ENCODE results near the gene CPEB3. TPM values are rescaled to one million over a fixed set of nuclear protein-coding genes. Genes with fewer than 3 reads are reported as not detected.
A peak's percentile ranks its signal among the peaks of the same experiment; 100 is the strongest.

Gene CPEB3
- polyA plus RNA-seq, 2 of the 4 experiments (the other 2 are of a cell fraction) = 0.37 to 0.41 TPM

- ChIA-PET POLR2A (no interaction called here), CTCF (interaction anchor here (0.7 to 4.2 kb wide), 2 partner anchors 9 to 12 kb away, joined by 3 to 18 read pairs; no protein-coding TSS in a partner anchor)
- FAIRE-seq = no peak
- H3K4me2 ChIP-seq = no peak overlapping the region
- TF ChIP-seq PHF8 (IDR thresholded peaks at IDR 0.05; ENCODE audit: borderline replicate concordance, low read depth) (no peak), TFCP2L1 (CRISPR knock-in tag; IDR thresholded peaks at IDR 0.05) (no peak), CTCF (IDR thresholded peaks at IDR 0.05) (no peak), HOXB13 (CRISPR knock-in tag; IDR thresholded peaks at IDR 0.05; ENCODE audit: low read depth) (no peak), MYC (IDR thresholded peaks at IDR 0.05; ENCODE audit: borderline replicate concordance, low read length) (no peak), FOSB (CRISPR knock-in tag; IDR thresholded peaks at IDR 0.05) (no peak), RCOR1 (IDR thresholded peaks at IDR 0.05; ENCODE audit: low read depth, low read length) (no peak), HDAC2 (IDR thresholded peaks at IDR 0.05) (no peak), POLR2AphosphoS2 (conservative IDR thresholded peaks at IDR 0.05; ENCODE audit: low read length) (no peak), JUN (IDR thresholded peaks at IDR 0.05) (no peak), ZSCAN20 (CRISPR knock-in tag; IDR thresholded peaks at IDR 0.05) (no peak), HES2 (IDR thresholded peaks at IDR 0.05) (no peak), RAD21 (conservative IDR thresholded peaks at IDR 0.05 in 1 of 2, IDR thresholded peaks at IDR 0.05 in 1 of 2) (no peak)
- TF ChIP-seq, protein P1, sequence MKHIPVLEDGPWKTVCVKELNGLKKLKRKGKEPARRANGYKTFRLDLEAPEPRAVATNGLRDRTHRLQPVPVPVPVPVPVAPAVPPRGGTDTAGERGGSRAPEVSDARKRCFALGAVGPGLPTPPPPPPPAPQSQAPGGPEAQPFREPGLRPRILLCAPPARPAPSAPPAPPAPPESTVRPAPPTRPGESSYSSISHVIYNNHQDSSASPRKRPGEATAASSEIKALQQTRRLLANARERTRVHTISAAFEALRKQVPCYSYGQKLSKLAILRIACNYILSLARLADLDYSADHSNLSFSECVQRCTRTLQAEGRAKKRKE (CRISPR knock-in tag; IDR thresholded peaks at IDR 0.05; ENCODE audit: low read depth) = no peak
- no peaks in the 10 kb centered on the region for H3K9me3 ChIP-seq
- no peak for ATAC-seq
- DNase-seq (ENCODE audit: low read depth in 1 of 2, low spot score in 1 of 2) = no peak
- H3K4me1 ChIP-seq = no peaks in the 10 kb centered on the region
- H3K27ac ChIP-seq = no peak overlapping the region
- no peak overlapping the region for H3K4me3 ChIP-seq
Measured at GRCh38 chr10:92075829-92076228, 215.0 kb downstream of the CPEB3 start.

- Histone ChIP-seq H3K9me3 (no peaks in the 10 kb centered on the region), H3K4me1 (no peaks in the 10 kb centered on the region), H3K27ac (no peak overlapping the region), H3K4me3 (no peak overlapping the region), H3K4me2 (no peak overlapping the region)
- POLR2A ChIA-PET = no interaction called here
- CTCF ChIA-PET = interaction anchor here (1.1 to 4.2 kb wide), 8 partner anchors 8 to 360 kb away, joined by 3 to 18 read pairs (median 4); no protein-coding TSS in a partner anchor
- peak; percentile 24 to 54; a peak in 3 of 6 replicates for ATAC-seq
- TF ChIP-seq RAD21 (conservative IDR thresholded peaks at IDR 0.05 in 1 of 2, IDR thresholded peaks at IDR 0.05 in 1 of 2) (peak; percentile 25 to 47; a peak in 2 of 5 replicates), CTCF (IDR thresholded peaks at IDR 0.05) (0 out of 3 replicates have a peak, but pooled peaks have one; percentile 26), MAZ (IDR thresholded peaks at IDR 0.05; ENCODE audit: borderline replicate concordance, low read depth, low read length) (no peak)
- FAIRE-seq = no peak
- peak in 1 of 2 experiments; percentile 13 for DNase-seq (ENCODE audit: low read depth in 1 of 2, low spot score in 1 of 2)
- 81% methylated on average over 6 of the region's 6 CpGs for WGBS (ENCODE audit: missing lambda C conversion rate)
Measured at GRCh38 chr10:92074126-92074887, 216.6 kb downstream of the CPEB3 start.

DNA sequence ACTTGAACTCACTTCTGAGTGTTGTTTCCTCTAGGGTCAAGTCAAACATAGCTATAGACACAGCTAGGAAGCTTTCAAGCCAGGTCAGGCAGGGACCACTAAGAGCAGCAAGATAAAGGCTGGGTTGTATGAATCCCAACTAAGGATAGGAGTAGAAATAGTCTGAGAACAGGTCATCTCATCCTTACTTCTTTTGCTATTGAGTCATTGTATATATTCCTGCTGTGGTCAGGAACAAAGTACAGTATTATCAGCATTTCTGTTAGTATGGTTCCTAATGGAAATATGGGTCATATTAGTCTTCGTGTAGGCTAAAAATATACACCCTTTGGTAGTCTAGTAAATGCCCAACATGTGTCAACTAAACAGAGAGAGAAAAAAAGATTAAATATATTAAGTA is 222.0 kb downstream of the CPEB3 start:
- DNase-seq (ENCODE audit: low read depth in 1 of 2, low spot score in 1 of 2) (no peak), FAIRE-seq (no peak), ATAC-seq (no peak)
- WGBS (ENCODE audit: missing lambda C conversion rate) = 38% methylated on average over 1 of the region's 1 CpG
- Histone ChIP-seq H3K4me1 (no peaks in the 10 kb centered on the region), H3K9me3 (no peaks in the 10 kb centered on the region), H3K4me2 (no peak overlapping the region), H3K27ac (no peak overlapping the region), H3K4me3 (no peak overlapping the region)
- POLR2A ChIA-PET = no interaction called here
- CTCF ChIA-PET = interaction anchor here (1.6 kb wide), 1 partner anchor 9 kb away, joined by 4 read pairs; no protein-coding TSS in a partner anchor
- TF ChIP-seq ZFP36 (IDR thresholded peaks at IDR 0.05; ENCODE audit: borderline replicate concordance, partially characterized antibody) = no peak
- no peak for TF ChIP-seq POLR2AphosphoS2 (conservative IDR thresholded peaks at IDR 0.05; ENCODE audit: low read length)
- no peak for TF ChIP-seq HEYL (CRISPR knock-in tag; IDR thresholded peaks at IDR 0.05)
- TF ChIP-seq, protein P2, sequence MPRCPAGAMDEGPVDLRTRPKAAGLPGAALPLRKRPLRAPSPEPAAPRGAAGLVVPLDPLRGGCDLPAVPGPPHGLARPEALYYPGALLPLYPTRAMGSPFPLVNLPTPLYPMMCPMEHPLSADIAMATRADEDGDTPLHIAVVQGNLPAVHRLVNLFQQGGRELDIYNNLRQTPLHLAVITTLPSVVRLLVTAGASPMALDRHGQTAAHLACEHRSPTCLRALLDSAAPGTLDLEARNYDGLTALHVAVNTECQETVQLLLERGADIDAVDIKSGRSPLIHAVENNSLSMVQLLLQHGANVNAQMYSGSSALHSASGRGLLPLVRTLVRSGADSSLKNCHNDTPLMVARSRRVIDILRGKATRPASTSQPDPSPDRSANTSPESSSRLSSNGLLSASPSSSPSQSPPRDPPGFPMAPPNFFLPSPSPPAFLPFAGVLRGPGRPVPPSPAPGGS (IDR thresholded peaks at IDR 0.05) = no peak
- TF ChIP-seq JUNB (IDR thresholded peaks at IDR 0.05) = no peak
- TF ChIP-seq RFX5 (IDR thresholded peaks at IDR 0.05) = no peak
- no peak for TF ChIP-seq ZC3H11A (IDR thresholded peaks at IDR 0.05)
- TF ChIP-seq HOXA7 (CRISPR knock-in tag; IDR thresholded peaks at IDR 0.05) = no peak
- no peak for TF ChIP-seq CEBPB (IDR thresholded peaks at IDR 0.05)
- no peak for TF ChIP-seq HOXB13 (CRISPR knock-in tag; IDR thresholded peaks at IDR 0.05; ENCODE audit: low read depth)
- TF ChIP-seq, protein P3, sequence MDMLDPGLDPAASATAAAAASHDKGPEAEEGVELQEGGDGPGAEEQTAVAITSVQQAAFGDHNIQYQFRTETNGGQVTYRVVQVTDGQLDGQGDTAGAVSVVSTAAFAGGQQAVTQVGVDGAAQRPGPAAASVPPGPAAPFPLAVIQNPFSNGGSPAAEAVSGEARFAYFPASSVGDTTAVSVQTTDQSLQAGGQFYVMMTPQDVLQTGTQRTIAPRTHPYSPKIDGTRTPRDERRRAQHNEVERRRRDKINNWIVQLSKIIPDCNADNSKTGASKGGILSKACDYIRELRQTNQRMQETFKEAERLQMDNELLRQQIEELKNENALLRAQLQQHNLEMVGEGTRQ (IDR thresholded peaks at IDR 0.05) = no peak
- TF ChIP-seq ESRRA (IDR thresholded peaks at IDR 0.05; ENCODE audit: borderline replicate concordance, low read length) = no peak
- no peak for TF ChIP-seq FOSB (CRISPR knock-in tag; IDR thresholded peaks at IDR 0.05)
